Measurements from ENCODE around the gene DUSP10. TPM values are rescaled to one million over a fixed set of nuclear protein-coding genes. Genes with fewer than 3 reads are reported as not detected.

Gene DUSP10
- total RNA-seq, 2 donors from 2014 or later, result 43.3 to 85.2 TPM

DNA sequence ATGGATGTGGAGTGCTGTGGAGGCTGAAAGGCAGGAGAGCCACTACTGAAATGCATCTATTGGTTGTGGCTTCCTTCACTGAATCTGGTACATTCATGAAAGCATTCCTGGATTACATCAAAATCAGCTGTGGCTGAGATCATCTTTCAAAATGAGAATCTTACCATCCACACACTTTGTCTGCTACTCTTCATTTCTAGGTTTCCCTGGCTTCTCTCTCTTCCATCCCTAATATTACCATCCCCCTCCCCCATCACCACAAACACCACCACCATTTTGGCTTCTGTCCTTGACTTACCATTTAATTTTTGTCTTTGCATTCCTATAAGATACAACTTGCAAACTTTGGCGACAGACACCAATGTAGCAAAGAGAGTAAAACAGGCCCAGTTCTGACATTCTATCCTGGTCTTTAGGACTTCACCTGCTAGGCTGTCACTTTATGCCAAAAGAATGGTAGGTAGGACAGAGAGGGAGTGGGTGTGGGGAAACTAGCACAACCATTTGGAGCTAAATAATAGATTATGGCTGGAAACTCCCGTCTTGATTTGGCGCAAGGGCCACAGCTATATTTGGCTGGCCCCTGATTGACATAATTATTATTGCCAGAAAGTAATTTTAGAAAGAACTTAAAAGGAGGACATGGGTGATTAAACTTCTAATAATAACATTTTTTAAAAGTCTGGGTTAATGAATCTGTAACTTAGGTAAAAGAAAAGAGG is 15.1 kb upstream of the DUSP10 start:
- H3K4me1 Mint-ChIP-seq (ENCODE audit: low read depth in 2 of 2), result peaks cover 47 to 60% of the 10 kb centered on the region in 2 donors
- no peaks in the 10 kb centered on the region for H3K27me3 Mint-ChIP-seq
- peak overlapping the region; percentile 2 to 94 for H3K27ac Mint-ChIP-seq
- no peak for DNase-seq (ENCODE audit: low spot score)
- ATAC-seq, result no peak
- H3K36me3 Mint-ChIP-seq, result peaks cover 14% of the 10 kb centered on the region
- peak overlapping the region; percentile 6 for H3K4me3 Mint-ChIP-seq
- H3K9me3 Mint-ChIP-seq, result peaks cover 10% of the 10 kb centered on the region

DNA sequence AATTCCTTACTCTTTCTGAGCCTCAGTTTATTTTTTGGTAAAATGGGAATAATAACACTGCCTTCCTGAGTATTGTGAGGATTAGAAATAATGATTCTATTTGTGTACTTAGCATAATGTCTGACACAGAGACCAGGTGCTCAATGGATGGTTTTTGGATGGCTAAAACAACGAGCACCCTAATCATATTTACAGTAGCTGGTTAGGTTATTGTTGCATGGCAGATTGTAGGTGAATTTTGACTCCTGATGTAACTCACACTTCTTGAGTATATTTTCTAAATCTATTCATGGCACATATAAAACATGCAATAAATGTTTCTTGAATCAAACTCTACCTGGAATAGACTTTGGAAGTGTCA is 11.9 kb upstream of the DUSP10 start:
- Mint-ChIP-seq H3K27ac (peak overlapping the region; percentile 84 to 94), H3K4me3 (peak overlapping the region; percentile 77), H3K36me3 (peaks cover 14% of the 10 kb centered on the region), H3K4me1 (ENCODE audit: low read depth in 2 of 2) (peaks cover 47 to 58% of the 10 kb centered on the region in 2 donors), H3K9me3 (peaks cover 12% of the 10 kb centered on the region), H3K27me3 (no peaks in the 10 kb centered on the region)
- no peak for DNase-seq (ENCODE audit: low spot score)
- no peak for ATAC-seq

- Mint-ChIP-seq H3K36me3 (peaks cover 14% of the 10 kb centered on the region), H3K9me3 (peaks cover 12% of the 10 kb centered on the region), H3K4me1 (ENCODE audit: low read depth in 2 of 2) (peaks cover 38 to 40% of the 10 kb centered on the region in 2 donors), H3K4me3 (no peak overlapping the region), H3K27me3 (no peaks in the 10 kb centered on the region), H3K27ac (peak overlapping the region; percentile 25 to 64)
- ATAC-seq (no peak), DNase-seq (ENCODE audit: low spot score) (no peak)
Measured at GRCh38 chr1:221751226-221751887, 9.5 kb upstream of the DUSP10 start.

DNA sequence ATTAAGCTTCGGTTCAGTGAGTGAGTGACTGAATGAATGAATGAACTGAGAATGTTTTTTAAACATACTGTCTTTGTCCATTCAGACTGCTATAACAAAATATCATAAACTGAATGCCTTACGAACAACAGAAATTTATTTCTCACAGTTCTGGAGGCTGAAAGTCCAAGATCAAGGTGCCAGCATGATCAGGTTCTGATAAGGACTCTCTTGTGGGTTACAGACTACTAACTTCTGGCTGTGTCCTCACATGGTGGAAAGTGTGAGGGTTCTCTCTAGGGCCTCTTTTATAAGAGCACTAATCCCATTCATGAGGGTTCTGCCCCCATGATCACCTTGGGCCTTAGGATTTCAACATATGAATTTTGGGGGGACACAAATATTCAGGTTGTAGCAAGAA is 7.1 kb upstream of the DUSP10 start:
- H3K27ac Mint-ChIP-seq, result no peak overlapping the region
- H3K27me3 Mint-ChIP-seq, result no peaks in the 10 kb centered on the region
- DNase-seq (ENCODE audit: low spot score) (no peak), ATAC-seq (no peak)
- no peak overlapping the region for H3K4me3 Mint-ChIP-seq
- peaks cover 5% of the 10 kb centered on the region for H3K36me3 Mint-ChIP-seq
- peaks cover 28% of the 10 kb centered on the region in 2 donors for H3K4me1 Mint-ChIP-seq (ENCODE audit: low read depth in 2 of 2)
- H3K9me3 Mint-ChIP-seq, result peaks cover 3% of the 10 kb centered on the region

DNA sequence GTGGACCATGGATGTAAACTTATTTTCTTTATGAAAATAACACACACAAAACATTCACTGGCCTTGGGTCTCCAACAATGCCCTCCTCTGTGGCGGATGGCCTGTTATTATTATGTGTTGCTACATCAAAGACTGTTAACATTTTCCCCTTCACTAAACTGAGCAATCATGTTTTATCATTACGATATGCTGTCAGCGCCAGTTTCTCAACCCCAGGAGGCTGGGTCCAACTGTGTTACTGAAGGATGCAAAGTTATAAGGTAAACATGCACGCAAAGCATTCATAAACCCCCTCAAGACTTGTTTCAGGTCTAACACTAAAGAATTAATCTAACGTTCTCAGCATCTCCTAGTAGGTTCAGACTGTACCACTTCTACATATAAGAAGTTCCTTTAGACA is 6.0 kb upstream of the DUSP10 start:
- no peaks in the 10 kb centered on the region for H3K27me3 Mint-ChIP-seq
- ATAC-seq (no peak), DNase-seq (ENCODE audit: low spot score) (no peak)
- no peak overlapping the region for H3K4me3 Mint-ChIP-seq
- peaks cover 26 to 30% of the 10 kb centered on the region in 2 donors for H3K4me1 Mint-ChIP-seq (ENCODE audit: low read depth in 2 of 2)
- peak overlapping the region in 1 of 2 donors; percentile 61 for H3K27ac Mint-ChIP-seq
- peaks cover 4% of the 10 kb centered on the region for H3K36me3 Mint-ChIP-seq
- H3K9me3 Mint-ChIP-seq, result peaks cover 3% of the 10 kb centered on the region

- H3K27me3 Mint-ChIP-seq, result no peaks in the 10 kb centered on the region
- peak overlapping the region in 1 of 2 donors; percentile 90 for H3K27ac Mint-ChIP-seq
- H3K4me3 Mint-ChIP-seq, result peak overlapping the region; percentile 87
- ATAC-seq, result no peak
- peaks cover 15% of the 10 kb centered on the region for H3K36me3 Mint-ChIP-seq
- DNase-seq (ENCODE audit: low spot score), result no peak
- no peaks in the 10 kb centered on the region for H3K9me3 Mint-ChIP-seq
- peaks cover 16 to 34% of the 10 kb centered on the region in 2 donors for H3K4me1 Mint-ChIP-seq (ENCODE audit: low read depth in 2 of 2)
Measured at GRCh38 chr1:221743416-221744208, 1.7 kb upstream of the DUSP10 start.

DNA sequence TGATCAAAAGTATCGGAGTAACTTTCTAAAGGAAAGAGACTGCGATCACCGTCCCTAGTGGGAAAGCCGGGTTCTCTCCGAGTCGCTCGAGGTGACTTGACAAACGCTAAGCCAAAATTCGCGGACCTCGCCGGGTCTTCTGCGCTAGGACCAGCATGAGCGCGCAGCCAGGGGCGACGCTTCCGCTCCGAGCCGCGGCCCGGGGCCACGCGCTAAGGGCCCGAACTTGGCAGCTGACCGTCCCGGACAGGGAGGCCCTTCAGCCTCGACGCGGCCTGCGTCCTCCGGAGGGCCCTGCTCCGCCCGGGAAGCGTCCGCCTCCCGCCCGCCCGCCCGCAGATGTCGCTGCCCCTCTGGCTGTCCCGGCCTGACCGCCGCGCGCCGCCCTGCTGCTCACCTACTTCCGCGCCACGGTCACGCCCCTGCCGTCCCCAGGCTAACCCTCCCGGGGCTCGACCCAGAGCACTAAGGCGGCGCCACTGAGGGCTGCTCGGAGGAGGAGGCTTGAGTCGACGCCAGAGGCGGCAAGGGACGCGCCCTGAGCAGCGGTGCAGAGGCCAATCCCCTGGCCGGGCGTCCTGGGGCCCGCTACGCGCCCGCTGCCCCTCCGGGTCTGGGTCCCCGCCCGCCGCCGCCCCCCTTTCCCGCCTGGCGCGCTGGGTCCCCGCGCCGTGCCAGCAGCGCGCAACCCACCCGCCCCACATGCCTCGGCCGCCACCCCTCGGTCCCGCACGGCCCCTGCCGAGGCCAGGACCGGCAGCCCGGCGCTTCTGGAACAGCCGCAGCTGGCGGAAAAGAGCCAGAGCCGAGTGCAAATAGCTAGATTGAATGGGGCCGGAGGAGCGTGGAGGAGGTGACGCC is 896 bp upstream of the DUSP10 start:
- Mint-ChIP-seq H3K4me1 (ENCODE audit: low read depth in 2 of 2) (peaks cover 16 to 38% of the 10 kb centered on the region in 2 donors), H3K9me3 (no peaks in the 10 kb centered on the region), H3K36me3 (peaks cover 23% of the 10 kb centered on the region), H3K27me3 (no peaks in the 10 kb centered on the region), H3K4me3 (peak overlapping the region; percentile 87), H3K27ac (peak overlapping the region in 1 of 2 donors; percentile 90)
- DNase-seq (ENCODE audit: low spot score), result peak; percentile 92
- peak; percentile 79 to 82 for ATAC-seq

- Mint-ChIP-seq H3K9me3 (no peaks in the 10 kb centered on the region), H3K27me3 (no peaks in the 10 kb centered on the region), H3K4me3 (no peak overlapping the region), H3K27ac (no peak overlapping the region), H3K36me3 (peaks cover 35% of the 10 kb centered on the region), H3K4me1 (ENCODE audit: low read depth in 2 of 2) (peaks cover 20 to 48% of the 10 kb centered on the region in 2 donors)
- ATAC-seq, result no peak
- DNase-seq (ENCODE audit: low spot score), result no peak
Measured at GRCh38 chr1:221740993-221741702, 741 bp downstream of the DUSP10 start.

DNA sequence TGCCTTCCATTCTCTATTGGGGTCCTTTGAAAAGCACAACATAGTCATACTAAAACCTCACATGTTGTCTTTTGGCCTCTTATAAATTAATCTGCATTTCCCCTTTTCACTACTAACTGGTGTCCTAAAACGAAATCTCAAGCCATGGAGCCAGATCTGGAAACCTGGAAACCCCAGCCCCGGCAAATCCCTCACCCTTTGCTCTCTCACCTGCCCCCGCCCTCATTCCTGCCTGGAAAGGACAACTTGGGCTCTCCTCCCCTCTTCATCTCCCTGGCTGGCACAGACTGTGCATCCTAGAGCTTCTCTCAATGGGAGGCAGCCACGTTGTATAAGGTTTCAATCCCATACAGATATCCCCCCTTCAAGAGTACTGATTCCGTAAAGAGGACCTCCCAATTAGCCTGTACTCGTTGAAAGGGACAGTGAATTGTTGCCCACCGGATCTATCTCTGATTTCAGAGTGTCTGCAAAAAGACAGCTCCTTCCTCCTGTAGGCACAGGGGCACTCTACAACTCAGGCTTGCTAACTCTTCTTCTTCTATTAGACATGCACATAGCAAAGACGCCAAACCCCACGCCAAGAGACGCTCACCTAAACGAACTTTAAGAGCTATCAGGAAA is 1.4 kb downstream of the DUSP10 start:
- no peak overlapping the region for H3K4me3 Mint-ChIP-seq
- H3K4me1 Mint-ChIP-seq (ENCODE audit: low read depth in 2 of 2), result peaks cover 22 to 50% of the 10 kb centered on the region in 2 donors
- DNase-seq (ENCODE audit: low spot score), result no peak
- H3K27ac Mint-ChIP-seq, result no peak overlapping the region
- H3K27me3 Mint-ChIP-seq, result no peaks in the 10 kb centered on the region
- no peak for ATAC-seq
- peaks cover 42% of the 10 kb centered on the region for H3K36me3 Mint-ChIP-seq
- H3K9me3 Mint-ChIP-seq, result no peaks in the 10 kb centered on the region

- peak overlapping the region in 1 of 2 donors; percentile 43 for H3K27ac Mint-ChIP-seq
- H3K4me3 Mint-ChIP-seq, result no peak overlapping the region
- H3K27me3 Mint-ChIP-seq, result no peaks in the 10 kb centered on the region
Measured at GRCh38 chr1:221739677-221740025, 2.2 kb downstream of the DUSP10 start.

DNA sequence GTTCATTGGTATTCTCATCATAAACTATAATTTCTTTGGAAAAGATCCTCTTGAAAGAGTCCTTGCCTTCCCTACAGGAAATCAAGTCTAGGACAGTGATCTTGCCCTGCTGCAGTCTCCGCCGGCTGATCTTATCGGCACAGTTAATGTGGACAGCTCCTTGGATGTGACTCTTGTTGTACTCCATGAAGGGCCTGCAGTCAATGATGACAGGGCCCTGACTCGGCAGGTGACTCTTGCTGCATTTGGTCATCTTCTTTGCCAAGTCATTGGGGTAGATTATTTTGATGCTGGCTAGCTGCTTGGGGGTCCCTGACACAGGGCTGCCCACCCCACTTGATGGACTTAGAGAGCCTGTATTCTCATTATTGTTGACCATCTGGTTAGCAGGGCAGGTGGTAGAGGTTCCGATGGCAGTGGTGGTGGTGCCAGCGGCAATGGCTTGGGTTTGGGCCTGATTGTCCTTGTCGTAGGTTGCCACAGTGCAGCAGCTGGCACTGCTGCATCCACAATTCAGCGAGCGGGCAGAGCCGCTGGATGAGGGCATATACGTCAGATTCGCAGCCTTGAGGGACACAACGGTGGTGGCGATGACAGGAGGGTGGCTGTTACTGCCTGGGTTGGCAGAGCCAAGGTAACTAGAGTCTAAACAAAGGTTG is 2.7 kb downstream of the DUSP10 start:
- H3K36me3 Mint-ChIP-seq, result peaks cover 50% of the 10 kb centered on the region
- H3K9me3 Mint-ChIP-seq, result no peaks in the 10 kb centered on the region
- DNase-seq (ENCODE audit: low spot score) (no peak), ATAC-seq (no peak)
- H3K27ac Mint-ChIP-seq, result peak overlapping the region in 1 of 2 donors; percentile 43
- no peak overlapping the region for H3K4me3 Mint-ChIP-seq
- peaks cover 32 to 58% of the 10 kb centered on the region in 2 donors for H3K4me1 Mint-ChIP-seq (ENCODE audit: low read depth in 2 of 2)
- no peaks in the 10 kb centered on the region for H3K27me3 Mint-ChIP-seq

More at GRCh38 chr1:221739677-221740025, 2.2 kb downstream of the DUSP10 start:
- DNase-seq (ENCODE audit: low spot score), result no peak
- Mint-ChIP-seq H3K9me3 (no peaks in the 10 kb centered on the region), H3K36me3 (peaks cover 48% of the 10 kb centered on the region), H3K4me1 (ENCODE audit: low read depth in 2 of 2) (peaks cover 28 to 54% of the 10 kb centered on the region in 2 donors)
- no peak for ATAC-seq

DNA sequence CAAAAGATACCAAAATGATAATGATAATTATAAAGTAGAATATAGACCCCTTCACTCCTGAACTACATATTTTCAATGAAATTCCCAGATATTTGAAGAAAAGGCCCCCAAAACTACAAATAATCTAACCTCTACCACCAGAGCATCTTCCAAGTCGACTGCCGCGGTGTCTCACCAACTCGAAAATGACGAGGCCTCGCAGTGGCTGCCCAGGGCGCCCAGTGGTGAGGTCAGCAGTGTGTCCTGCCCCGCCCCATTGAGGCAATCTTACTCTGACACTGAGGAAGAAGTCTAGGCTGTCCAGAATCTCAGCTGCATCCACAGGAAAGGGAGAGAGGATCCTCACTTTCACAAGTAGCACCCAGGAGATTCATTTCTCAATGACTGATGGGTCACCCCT is 5.2 kb downstream of the DUSP10 start:
- H3K4me3 Mint-ChIP-seq, result no peak overlapping the region
- H3K9me3 Mint-ChIP-seq, result no peaks in the 10 kb centered on the region
- no peaks in the 10 kb centered on the region for H3K27me3 Mint-ChIP-seq
- peaks cover 58% of the 10 kb centered on the region for H3K36me3 Mint-ChIP-seq
- DNase-seq (ENCODE audit: low spot score) (no peak), ATAC-seq (no peak)
- peaks cover 42 to 70% of the 10 kb centered on the region in 2 donors for H3K4me1 Mint-ChIP-seq (ENCODE audit: low read depth in 2 of 2)
- H3K27ac Mint-ChIP-seq, result peak overlapping the region; percentile 34 to 73
